GM12878 (cell line): ENCODE data around the gene ZBTB9. TPM values are rescaled to one million over a fixed set of nuclear protein-coding genes. Genes with fewer than 3 reads are reported as not detected.

Experiments
- ATAC-seq: fragments of 200-7000 bp; cut with Tn5 transposase; 3 replicates; pipeline ENCODE4 v1.9.1; 2020; ENCODE audit warnings: mild to moderate bottlenecking, moderate library complexity
- BruUV-seq: library from RNA; stranded (reverse); fragments of 400-500 nt; replicated peaks from 2 replicates; lab custom pipeline; 2021; lab: Mats Ljungman, UMichigan
- CTCF ChIA-PET: fragments of 300-600 bp; sonication (Branson Sonifier 250); formaldehyde crosslinking; extraction: SDS; loops from one replicate; lab custom pipeline; 2021; ENCODE audit warnings: inconsistent platforms; lab: Yijun Ruan, JAX
- POLR2A ChIA-PET: fragments of 350-600 bp; formaldehyde crosslinking; extraction: SDS; loops from one replicate; lab custom pipeline; 2021; ENCODE audit warnings: inconsistent platforms; lab: Charles Lee
- RAD21 ChIA-PET: fragments of 300-600 bp; sonication (Branson Sonifier 250); formaldehyde crosslinking; loops from one replicate; lab custom pipeline; 2023; ENCODE audit warnings: antibody characterized with exemption; ENCODE audit not compliant: unreplicated experiment; lab: Charles Lee
- SMC1A ChIA-PET: fragments of 300-600 bp; sonication (Branson Sonifier 250); formaldehyde crosslinking; loops from one replicate; lab custom pipeline; 2023; ENCODE audit not compliant: unreplicated experiment, uncharacterized antibody; lab: Charles Lee
- DNase-seq: peaks from one replicate; pipeline ENCODE4 v3.0.0-alpha.2; 2011; ENCODE audit warnings: low read depth, low spot score
- FAIRE-seq: peaks from 3 replicates; lab custom pipeline; 2011; peaks lifted over from hg19 to GRCh38; lab: Jason Lieb, UNC
- H2AFZ ChIP-seq: 2 replicates; pipeline ENCODE4 v1.6.0; 2011; ENCODE audit warnings: low read depth, low read length, control low read depth; ENCODE audit not compliant: control insufficient read depth
- H3K27ac ChIP-seq: 2 replicates; pipeline ENCODE4 v1.5.1; 2011; ENCODE audit warnings: control low read depth; ENCODE audit not compliant: control insufficient read depth, insufficient read depth
- H3K27me3 ChIP-seq, 2 experiments: replicated peaks in 1 of 2; 2 replicates each; pipeline versions ENCODE4 v1.6.0 to v1.6.1; 2011; ENCODE audit warnings: low read length in 1 of 2; ENCODE audit not compliant: control insufficient read depth in 2 of 2, insufficient read depth in 2 of 2
- H3K36me3 ChIP-seq, 2 experiments: 2 replicates each; pipeline ENCODE4 v1.5.1; 2011; ENCODE audit warnings: low read length in 1 of 2; ENCODE audit not compliant: control insufficient read depth in 2 of 2, insufficient read depth in 2 of 2
- H3K4me1 ChIP-seq: 2 replicates; pipeline ENCODE4 v1.6.1; 2011; ENCODE audit warnings: mild to moderate bottlenecking, low read length, moderate library complexity, mixed read lengths; ENCODE audit not compliant: control insufficient read depth, insufficient read depth
- H3K4me2 ChIP-seq: 2 replicates; pipeline ENCODE4 v1.6.0; 2011; ENCODE audit warnings: control low read depth; ENCODE audit not compliant: control insufficient read depth, insufficient read depth
- H3K4me3 ChIP-seq: fragments of 200-600 bp; sonication (generic); 2 replicates; pipeline ENCODE4 v1.5.1; 2016
- H3K79me2 ChIP-seq: 2 replicates; pipeline ENCODE4 v1.6.0; 2011; ENCODE audit warnings: low read length; ENCODE audit not compliant: control insufficient read depth, insufficient read depth
- H3K9ac ChIP-seq: 2 replicates; pipeline ENCODE4 v1.8.0; 2011; ENCODE audit warnings: low read length, control low read depth, mixed read lengths; ENCODE audit not compliant: control insufficient read depth, insufficient read depth
- H3K9me3 ChIP-seq: replicated peaks from 3 replicates; pipeline ENCODE4 v1.5.1; 2011; ENCODE audit warnings: mild to moderate bottlenecking, low read length; ENCODE audit not compliant: control insufficient read depth, insufficient read depth
- H4K20me1 ChIP-seq: 2 replicates; pipeline ENCODE4 v1.6.0; 2011; ENCODE audit not compliant: control insufficient read depth, insufficient read depth
- CBX3 ChIP-seq: fragments of 200-600 bp; sonication (generic); IDR thresholded peaks from 2 replicates; pipeline ENCODE4 v1.6.1; 2016; ENCODE audit warnings: low read depth, borderline replicate concordance
- DPF2 ChIP-seq: fragments of 450-650 bp; IDR thresholded peaks from 2 replicates; pipeline ENCODE4 v1.6.1; 2017; ENCODE audit warnings: mild to moderate bottlenecking
- FOXK2 ChIP-seq: fragments of 450-650 bp; IDR thresholded peaks from 2 replicates; pipeline ENCODE4 v1.6.1; 2017; ENCODE audit warnings: mild to moderate bottlenecking, moderate library complexity
- IRF3 ChIP-seq: fragments of 450-650 bp; IDR thresholded peaks from 2 replicates; pipeline ENCODE4 v1.6.1; 2014; ENCODE audit warnings: mild to moderate bottlenecking
- JUNB ChIP-seq: IDR thresholded peaks from 2 replicates; pipeline ENCODE4 v1.6.1; 2016; ENCODE audit warnings: antibody characterized with exemption, mild to moderate bottlenecking
- RELA ChIP-seq: fragments of 450-650 bp; IDR thresholded peaks from 2 replicates; pipeline ENCODE4 v1.8.0; 2014; ENCODE audit warnings: borderline replicate concordance; ENCODE audit not compliant: partially characterized antibody
- RFX5 ChIP-seq: IDR thresholded peaks from 2 replicates; pipeline ENCODE4 v1.6.1; 2011; ENCODE audit warnings: low read depth, low read length, improper control_type of control experiment
- RUNX3 ChIP-seq: IDR thresholded peaks from 2 replicates; pipeline ENCODE4 v1.6.1; 2012; ENCODE audit warnings: low read length, inconsistent platforms
- ZNF274 ChIP-seq: IDR thresholded peaks from one replicate; pipeline ENCODE4 v1.8.0; 2011; ENCODE audit not compliant: insufficient read length, insufficient read depth
- ZNF622 ChIP-seq: fragments of 450-650 bp; IDR thresholded peaks from 2 replicates; pipeline ENCODE4 v1.6.1; 2017; ENCODE audit warnings: mild to moderate bottlenecking, inconsistent platforms
- ZNF687 ChIP-seq: fragments of 450-650 bp; IDR thresholded peaks from 2 replicates; pipeline ENCODE4 v1.6.1; 2017; ENCODE audit warnings: mild to moderate bottlenecking, moderate library complexity
- ZZZ3 ChIP-seq: IDR thresholded peaks from 2 replicates; pipeline ENCODE4 v1.6.1; 2011; ENCODE audit warnings: low read depth; ENCODE audit not compliant: control insufficient read depth, insufficient read length
- WGBS: methylation state at CpG from one replicate; pipeline ENCODE4 v1.1.6; 2016; ENCODE audit warnings: low lambda C conversion rate; ENCODE audit not compliant: insufficient replicate concordance, insufficient coverage; ENCODE audit errors: missing lambda C conversion rate; 5-methylcytosine and 5-hydroxymethylcytosine counted together
- in situ Hi-C: fragments of 300-500 bp; cut with MboI; formaldehyde crosslinking; loops from 9 replicates; pipeline ENCODE4 v1.14.3; 2018; ENCODE audit warnings: mixed read lengths
- intact Hi-C: fragments of 100-400 bp; cut with micrococcal nuclease; formaldehyde crosslinking; loops from one replicate; pipeline ENCODE4 v1.14.2; 2022; ENCODE audit not compliant: unreplicated experiment
- polyA plus RNA-seq, 11 experiments: library from polyadenylated mRNA; depleted of rRNA in 4 of 11; unstranded in 6 of 11; stranded (reverse) in 5 of 11; fragments of >200 nt; fragmentation: Nextera tagmentation in 4 of 11; fragmentation: Illumina TruSeq in 1 of 11; extraction: Ambion mirVana in 4 of 11; extraction: Trizol in 1 of 11; gene quantifications; 1 replicate in 1 of 11; 2 replicates in 10 of 11; pipeline versions ENCODE4 v1.2.1 to v1.2.3, GENCODE V29; 2011 to 2016; ENCODE audit warnings: inconsistent platforms in 2 of 11, missing spikeins in 2 of 11, low read depth in 1 of 11
- total RNA-seq, 4 experiments: library from RNA; depleted of rRNA in 3 of 4; stranded (reverse); fragments of >200 nt in 3 of 4; fragmentation: Illumina TruSeq in 1 of 4; extraction: Trizol in 1 of 4; gene quantifications; 2 replicates each; pipeline versions ENCODE4 v1.2.1 to v1.2.3, GENCODE V29; 2013 to 2021
- TF ChIP-seq, protein P1 (sequence below): IDR thresholded peaks from 2 replicates; pipeline ENCODE4 v1.6.1; 2011; ENCODE audit warnings: low read depth, mild to moderate bottlenecking, low read length, moderate library complexity, borderline replicate concordance; ENCODE audit errors: extremely low read depth
- TF ChIP-seq, protein P2 (sequence below): fragments of 450-650 bp; IDR thresholded peaks from 2 replicates; pipeline ENCODE4 v1.6.1; 2017; ENCODE audit warnings: antibody characterized with exemption, mild to moderate bottlenecking, moderate library complexity

Gene ZBTB9
- total and polyA plus RNA-seq, 10 of the 15 experiments (the other 5 are each of a cell fraction or from before 2014, with no cell fraction given): 1.5 to 12.7 (median 6.9) TPM

GRCh38 chr6:33446356-33446755 is 8.0 kb upstream of the ZBTB9 start:
- Histone ChIP-seq H3K79me2 (no peaks in the 10 kb centered on the region), H3K9me3 (no peaks in the 10 kb centered on the region), H3K4me3 (no peak overlapping the region), H3K4me1 (no peaks in the 10 kb centered on the region), H3K36me3 (peaks cover 2 to 9% of the 10 kb centered on the region in 2 experiments; a peak in 3 of 4 replicates), H3K4me2 (no peak overlapping the region), H3K27ac (no peak overlapping the region), H3K27me3 (no peaks in the 10 kb centered on the region), H4K20me1 (no peaks in the 10 kb centered on the region; the same call in 1 of the 2 replicates), H2AFZ (no peak overlapping the region), H3K9ac (no peak overlapping the region)
- RAD21 ChIA-PET: interaction anchor here (0.7 kb wide), 1 partner anchor 8 kb away, joined by 3 read pairs; the partner anchor contains the start of gene ZBTB9
- TF ChIP-seq DPF2 (no peak), ZNF274 (no peak), ZZZ3 (no peak), ZNF622 (no peak), RELA (no peak), FOXK2 (no peak), RFX5 (no peak), JUNB (no peak), IRF3 (no peak), CBX3 (no peak), RUNX3 (no peak), ZNF687 (no peak)
- TF ChIP-seq, protein P1, sequence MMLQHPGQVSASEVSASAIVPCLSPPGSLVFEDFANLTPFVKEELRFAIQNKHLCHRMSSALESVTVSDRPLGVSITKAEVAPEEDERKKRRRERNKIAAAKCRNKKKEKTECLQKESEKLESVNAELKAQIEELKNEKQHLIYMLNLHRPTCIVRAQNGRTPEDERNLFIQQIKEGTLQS: no peak
- TF ChIP-seq, protein P2, sequence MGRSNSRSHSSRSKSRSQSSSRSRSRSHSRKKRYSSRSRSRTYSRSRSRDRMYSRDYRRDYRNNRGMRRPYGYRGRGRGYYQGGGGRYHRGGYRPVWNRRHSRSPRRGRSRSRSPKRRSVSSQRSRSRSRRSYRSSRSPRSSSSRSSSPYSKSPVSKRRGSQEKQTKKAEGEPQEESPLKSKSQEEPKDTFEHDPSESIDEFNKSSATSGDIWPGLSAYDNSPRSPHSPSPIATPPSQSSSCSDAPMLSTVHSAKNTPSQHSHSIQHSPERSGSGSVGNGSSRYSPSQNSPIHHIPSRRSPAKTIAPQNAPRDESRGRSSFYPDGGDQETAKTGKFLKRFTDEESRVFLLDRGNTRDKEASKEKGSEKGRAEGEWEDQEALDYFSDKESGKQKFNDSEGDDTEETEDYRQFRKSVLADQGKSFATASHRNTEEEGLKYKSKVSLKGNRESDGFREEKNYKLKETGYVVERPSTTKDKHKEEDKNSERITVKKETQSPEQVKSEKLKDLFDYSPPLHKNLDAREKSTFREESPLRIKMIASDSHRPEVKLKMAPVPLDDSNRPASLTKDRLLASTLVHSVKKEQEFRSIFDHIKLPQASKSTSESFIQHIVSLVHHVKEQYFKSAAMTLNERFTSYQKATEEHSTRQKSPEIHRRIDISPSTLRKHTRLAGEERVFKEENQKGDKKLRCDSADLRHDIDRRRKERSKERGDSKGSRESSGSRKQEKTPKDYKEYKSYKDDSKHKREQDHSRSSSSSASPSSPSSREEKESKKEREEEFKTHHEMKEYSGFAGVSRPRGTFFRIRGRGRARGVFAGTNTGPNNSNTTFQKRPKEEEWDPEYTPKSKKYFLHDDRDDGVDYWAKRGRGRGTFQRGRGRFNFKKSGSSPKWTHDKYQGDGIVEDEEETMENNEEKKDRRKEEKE: no peak
- no peak for DNase-seq
- POLR2A ChIA-PET: interaction anchor here (0.6 to 0.7 kb wide), 2 partner anchors 86 to 439 kb away, joined by 6 to 7 read pairs; no protein-coding TSS in a partner anchor
- BruUV-seq: no TSS peak
- FAIRE-seq: no peak
- intact Hi-C loops: no loop called here
- in situ Hi-C loops: no loop called here
- ATAC-seq: no peak
- WGBS: 94% methylated on average over 10 of the region's 10 CpGs
- CTCF ChIA-PET: no interaction called here
- SMC1A ChIA-PET: interaction anchor here (1.3 kb wide), 1 partner anchor 8 kb away, joined by 3 read pairs; the partner anchor contains the start of gene ZBTB9
